H9 (cell line): ENCODE results near the gene CHMP2A. TPM values are rescaled to one million over a fixed set of nuclear protein-coding genes. Genes with fewer than 3 reads are reported as not detected.

Experiments
- DNase-seq: peaks from one replicate; pipeline ENCODE4 v3.0.0-alpha.2; 2017
- H2AFZ ChIP-seq: one replicate; pipeline ENCODE4 v1.6.1; 2013; ENCODE audit warnings: mild to moderate bottlenecking, low read length, control low read depth, moderate library complexity
- H2AK5ac ChIP-seq: 2 replicates; pipeline ENCODE4 v1.6.1; 2013; ENCODE audit warnings: low read length, control low read depth, mixed read lengths; ENCODE audit not compliant: insufficient read length
- H2BK120ac ChIP-seq: one replicate; pipeline ENCODE4 v1.6.1; 2013; ENCODE audit warnings: low read depth, mild to moderate bottlenecking, low read length, control low read depth, inconsistent platforms; ENCODE audit not compliant: poor library complexity, severe bottlenecking
- H2BK12ac ChIP-seq: 2 replicates; pipeline ENCODE4 v1.6.1; 2013; ENCODE audit warnings: low read length, control low read depth, mixed read lengths, low read depth; ENCODE audit not compliant: insufficient read length
- H2BK15ac ChIP-seq: 2 replicates; pipeline ENCODE4 v1.6.1; 2013; ENCODE audit warnings: low read depth, low read length, control low read depth
- H2BK20ac ChIP-seq: one replicate; pipeline ENCODE4 v1.6.1; 2013; ENCODE audit warnings: low read depth, mild to moderate bottlenecking, low read length, control low read depth, inconsistent platforms; ENCODE audit not compliant: poor library complexity, severe bottlenecking
- H2BK5ac ChIP-seq: 2 replicates; pipeline ENCODE4 v1.6.1; 2013; ENCODE audit warnings: low read length, control low read depth, mixed read lengths; ENCODE audit not compliant: insufficient read length
- H3K14ac ChIP-seq: 2 replicates; pipeline ENCODE4 v1.6.1; 2013; ENCODE audit warnings: low read length, control low read depth; ENCODE audit not compliant: insufficient read depth
- H3K18ac ChIP-seq: 2 replicates; pipeline ENCODE4 v1.6.1; 2013; ENCODE audit warnings: low read depth, mild to moderate bottlenecking, mixed read lengths, low read length, control low read depth; ENCODE audit not compliant: insufficient read length
- H3K23ac ChIP-seq: 2 replicates; pipeline ENCODE4 v1.6.1; 2013; ENCODE audit warnings: low read length, control low read depth, mixed read lengths, low read depth; ENCODE audit not compliant: insufficient read length
- H3K23me2 ChIP-seq: 2 replicates; pipeline ENCODE4 v1.6.1; 2013; ENCODE audit warnings: low read depth, mild to moderate bottlenecking, mixed read lengths, low read length, control low read depth; ENCODE audit not compliant: insufficient read length, poor library complexity, severe bottlenecking
- H3K27ac ChIP-seq: 2 replicates; pipeline ENCODE4 v1.5.1; 2013; ENCODE audit warnings: low read length, control low read depth, mixed read lengths, low read depth; ENCODE audit not compliant: insufficient read length
- H3K27me3 ChIP-seq: 2 replicates; pipeline ENCODE4 v1.6.1; 2013; ENCODE audit warnings: low read length, control low read depth, inconsistent platforms; ENCODE audit not compliant: insufficient read depth
- H3K4ac ChIP-seq: 2 replicates; pipeline ENCODE4 v1.6.1; 2013; ENCODE audit warnings: low read depth, mild to moderate bottlenecking, control low read depth, inconsistent platforms, low read length, moderate library complexity
- H3K4me1 ChIP-seq: 2 replicates; pipeline ENCODE4 v1.6.1; 2013; ENCODE audit warnings: low read length, control low read depth, inconsistent platforms; ENCODE audit not compliant: insufficient read depth
- H3K4me2 ChIP-seq: 2 replicates; pipeline ENCODE4 v1.6.1; 2013; ENCODE audit warnings: low read length, control low read depth, mixed read lengths; ENCODE audit not compliant: insufficient read length, insufficient read depth
- H3K56ac ChIP-seq: 2 replicates; pipeline ENCODE4 v1.6.1; 2013; ENCODE audit warnings: low read depth, mild to moderate bottlenecking, mixed read lengths, low read length, control low read depth; ENCODE audit not compliant: insufficient read length
- H3K79me1 ChIP-seq: 2 replicates; pipeline ENCODE4 v1.6.1; 2013; ENCODE audit warnings: low read depth, mild to moderate bottlenecking, moderate library complexity, low read length, control low read depth, inconsistent platforms; ENCODE audit not compliant: insufficient read depth, poor library complexity, severe bottlenecking
- H3K79me2 ChIP-seq: 2 replicates; pipeline ENCODE4 v1.6.1; 2013; ENCODE audit warnings: low read length, control low read depth, inconsistent platforms; ENCODE audit not compliant: insufficient read depth
- H3K9ac ChIP-seq: 2 replicates; pipeline ENCODE4 v1.6.1; 2013; ENCODE audit warnings: low read length, control low read depth, mixed read lengths; ENCODE audit not compliant: insufficient read length; ENCODE audit errors: extremely low read depth
- H3K9me3 ChIP-seq: one replicate; pipeline ENCODE4 v1.6.1; 2013; ENCODE audit warnings: low read depth, low read length, inconsistent platforms; ENCODE audit not compliant: control insufficient read depth
- H3T11ph ChIP-seq: one replicate; pipeline ENCODE4 v1.6.1; 2013; ENCODE audit warnings: mild to moderate bottlenecking, low read length, control low read depth, inconsistent platforms
- H4K20me1 ChIP-seq: one replicate; pipeline ENCODE4 v1.6.1; 2013; ENCODE audit not compliant: control insufficient read depth, insufficient read length, insufficient read depth
- H4K5ac ChIP-seq: 2 replicates; pipeline ENCODE4 v1.6.1; 2013; ENCODE audit warnings: low read depth, mild to moderate bottlenecking, mixed read lengths, low read length, control low read depth; ENCODE audit not compliant: insufficient read length
- H4K8ac ChIP-seq: replicated peaks from 2 replicates; pipeline ENCODE4 v1.6.1; 2013; ENCODE audit warnings: low read length, control low read depth, mixed read lengths, low read depth; ENCODE audit not compliant: insufficient read length
- H4K91ac ChIP-seq: 2 replicates; pipeline ENCODE4 v1.6.1; 2013; ENCODE audit warnings: low read depth, mild to moderate bottlenecking, moderate library complexity, mixed read lengths, low read length, control low read depth; ENCODE audit not compliant: insufficient read length
- H3K27ac Mint-ChIP-seq, 3 experiments: 2 replicates in 2 of 3; 3 replicates in 1 of 3; pipeline ENCODE4 v1.8.0; 2020 to 2021; ENCODE audit warnings: mixed read lengths in 3 of 3, mild to moderate bottlenecking in 1 of 3, moderate library complexity in 1 of 3
- H3K27me3 Mint-ChIP-seq: 2 replicates; pipeline ENCODE4 v1.8.0; 2021; ENCODE audit warnings: low read depth, mild to moderate bottlenecking, moderate library complexity, mixed read lengths
- H3K36me3 Mint-ChIP-seq, 3 experiments: 2 replicates in 2 of 3; 3 replicates in 1 of 3; pipeline ENCODE4 v1.8.0; 2020 to 2021; ENCODE audit warnings: low read depth in 3 of 3, mixed read lengths in 3 of 3; ENCODE audit not compliant: insufficient read depth in 1 of 3
- H3K4me1 Mint-ChIP-seq, 2 experiments: 2 replicates each; pipeline ENCODE4 v1.8.0; 2020; ENCODE audit warnings: mixed read lengths in 2 of 2
- H3K4me3 Mint-ChIP-seq, 2 experiments: 2 replicates in 1 of 2; 3 replicates in 1 of 2; pipeline ENCODE4 v1.8.0; 2020 to 2021; ENCODE audit warnings: mild to moderate bottlenecking in 2 of 2, mixed read lengths in 2 of 2, moderate library complexity in 1 of 2
- H3K9me3 Mint-ChIP-seq, 2 experiments: 2 replicates in 1 of 2; 3 replicates in 1 of 2; pipeline ENCODE4 v1.8.0; 2020; ENCODE audit warnings: mild to moderate bottlenecking in 2 of 2, mixed read lengths in 2 of 2, moderate library complexity in 1 of 2
- CTCF ChIP-seq: fragments of 200-600 bp; sonication (generic); conservative IDR thresholded peaks from 3 replicates; pipeline ENCODE4 v1.8.0; 2021; ENCODE audit warnings: antibody characterized with exemption, mild to moderate bottlenecking
- WGBS: extraction: QIAGEN DNeasy Blood & Tissue Kit; methylation state at CpG from one replicate; pipeline ENCODE4 v1.1.7; 2013; ENCODE audit warnings: missing lambda C conversion rate, low lambda C conversion rate, mixed read lengths; ENCODE audit not compliant: insufficient read length; ENCODE audit errors: extremely low coverage; 5-methylcytosine and 5-hydroxymethylcytosine counted together
- total RNA-seq: library from RNA; stranded (reverse); gene quantifications from 2 replicates; pipeline ENCODE4 v1.2.1, GENCODE V29; 2021

CHMP2A gene
- total RNA-seq, 1 experiment from 2014 or later: 109 TPM

DNA sequence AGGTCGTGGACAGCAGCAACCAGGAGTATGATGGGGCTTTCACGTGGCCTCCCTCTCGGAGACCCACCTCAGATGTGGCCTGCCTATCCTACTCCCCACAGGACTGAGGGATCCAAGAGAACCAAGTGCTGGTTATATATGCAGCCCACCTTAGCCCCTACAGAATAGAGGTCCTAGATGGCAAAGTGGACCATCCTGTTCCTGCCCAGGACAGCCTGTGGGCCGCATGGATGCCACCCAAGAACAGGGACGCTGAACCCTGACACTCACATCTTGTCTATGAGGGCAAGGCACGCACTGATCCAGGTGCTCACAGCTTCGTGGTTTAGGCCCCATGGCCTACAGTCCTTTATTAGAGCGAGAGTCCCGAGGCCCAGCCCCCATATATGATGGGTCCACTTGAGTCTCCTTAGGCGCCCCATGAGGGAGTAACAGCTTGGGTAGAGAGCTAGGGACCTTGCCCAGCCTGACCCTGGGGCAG, 41.7 kb downstream of the CHMP2A start:
- Histone ChIP-seq H3K4me2 (no peak overlapping the region), H3T11ph (no peak overlapping the region), H2BK20ac (no peak overlapping the region), H4K5ac (no peak overlapping the region), H3K23ac (no peak overlapping the region), H4K8ac (no peak overlapping the region), H2BK15ac (no peak overlapping the region), H3K79me1 (no peaks in the 10 kb centered on the region), H4K91ac (no peak overlapping the region), H2AK5ac (no peak overlapping the region), H3K9ac (no peak overlapping the region), H2BK120ac (no peak overlapping the region), H3K4ac (no peak overlapping the region), H2BK5ac (no peak overlapping the region), H3K79me2 (peaks cover 2% of the 10 kb centered on the region; the same call in 1 of the 2 replicates), H2AFZ (no peak overlapping the region), H3K18ac (no peak overlapping the region), H3K23me2 (peaks cover 4% of the 10 kb centered on the region), H3K4me1 (no peaks in the 10 kb centered on the region), H3K27ac (no peak overlapping the region), H4K20me1 (no peaks in the 10 kb centered on the region), H3K9me3 (no peaks in the 10 kb centered on the region), H3K14ac (no peak overlapping the region), H3K56ac (no peak overlapping the region), H2BK12ac (no peak overlapping the region), H3K27me3 (no peaks in the 10 kb centered on the region)
- no CpG with 5 or more reads among the region's 10 CpGs for WGBS
- Mint-ChIP-seq H3K9me3 (no peaks in the 10 kb centered on the region), H3K36me3 (peaks cover 9 to 19% (median 13%) of the 10 kb centered on the region in 3 experiments; a peak in 6 of 7 replicates), H3K27me3 (peaks cover 3% of the 10 kb centered on the region), H3K4me3 (no peak overlapping the region; a peak in 1 of 5 replicates), H3K4me1 (peaks cover 22 to 23% of the 10 kb centered on the region in 2 experiments), H3K27ac (no peak overlapping the region; a peak in 1 of 7 replicates)
- DNase-seq: no peak
- no peak for TF ChIP-seq CTCF
